CD14-positive monocyte (primary cell): Measurements from ENCODE around the gene UGT1A5. TPM values are rescaled to one million over a fixed set of nuclear protein-coding genes. Genes with fewer than 3 reads are reported as not detected.

Experiments used
- DNase-seq, 3 donors: peaks; one replicate each; pipeline ENCODE4 v3.0.0-alpha.2; 2011 to 2022
- H2AFZ ChIP-seq: 2 replicates; pipeline ENCODE4 v1.6.0; 2012; ENCODE audit warnings: mild to moderate bottlenecking, low read depth, low read length, inconsistent platforms; ENCODE audit not compliant: insufficient read depth, poor library complexity, severe bottlenecking
- H3K27ac ChIP-seq, 2 donors: 1 replicate in 1 of 2; 2 replicates in 1 of 2; pipeline ENCODE4 v1.5.1; 2012 to 2013; ENCODE audit warnings: low read length in 2 of 2, control low read depth in 1 of 2, inconsistent platforms in 1 of 2, low read depth in 1 of 2, mild to moderate bottlenecking in 1 of 2
- H3K27me3 ChIP-seq, 2 donors: one replicate each; pipeline versions ENCODE4 v1.6.0 to v1.6.1; 2011 to 2013; ENCODE audit warnings: low read length in 2 of 2; ENCODE audit not compliant: control insufficient read depth in 2 of 2, insufficient read depth in 2 of 2
- H3K36me3 ChIP-seq, 2 donors: replicated peaks in 1 of 2; 1 replicate in 1 of 2; 2 replicates in 1 of 2; pipeline versions ENCODE4 v1.5.1 to v1.6.1; 2012 to 2013; ENCODE audit warnings: low read length in 2 of 2, control low read depth in 1 of 2, inconsistent platforms in 1 of 2, mild to moderate bottlenecking in 1 of 2; ENCODE audit not compliant: insufficient read depth in 2 of 2, control insufficient read depth in 1 of 2
- H3K4me1 ChIP-seq, 2 donors: 1 replicate in 1 of 2; 2 replicates in 1 of 2; pipeline versions ENCODE4 v1.5.1 to v1.6.1; 2012 to 2013; ENCODE audit warnings: low read length in 2 of 2, control low read depth in 1 of 2, inconsistent platforms in 1 of 2, mild to moderate bottlenecking in 1 of 2, moderate library complexity in 1 of 2; ENCODE audit not compliant: insufficient read depth in 2 of 2, control insufficient read depth in 1 of 2
- H3K4me2 ChIP-seq: replicated peaks from 2 replicates; pipeline ENCODE3; 2012; ENCODE audit warnings: low read length, moderate library complexity, mild to moderate bottlenecking; ENCODE audit not compliant: poor library complexity, severe bottlenecking; ENCODE audit errors: extremely low read depth
- H3K4me3 ChIP-seq, 3 experiments: fragments of 200-600 bp in 1 of 3; sonication (generic) in 1 of 3; replicated peaks in 1 of 3; 1 replicate in 2 of 3; 2 replicates in 1 of 3; pipeline ENCODE4 v1.5.1; 2011 to 2013; ENCODE audit warnings: low read length in 3 of 3, mild to moderate bottlenecking in 3 of 3, control low read depth in 2 of 3, low read depth in 2 of 3, inconsistent platforms in 1 of 3, moderate library complexity in 1 of 3
- H3K79me2 ChIP-seq: 2 replicates; pipeline ENCODE4 v1.6.0; 2012; ENCODE audit warnings: mild to moderate bottlenecking, control low read depth, inconsistent platforms, low read length, moderate library complexity; ENCODE audit not compliant: insufficient read depth
- H3K9ac ChIP-seq: 2 replicates; pipeline ENCODE4 v1.6.0; 2017; ENCODE audit warnings: low read length, mild to moderate bottlenecking; ENCODE audit not compliant: insufficient read depth, poor library complexity, severe bottlenecking
- H3K9me3 ChIP-seq, 2 donors: replicated peaks in 1 of 2; 1 replicate in 1 of 2; 2 replicates in 1 of 2; pipeline versions ENCODE4 v1.5.1 to v1.6.1; 2012 to 2013; ENCODE audit warnings: low read length in 2 of 2, control low read depth in 1 of 2; ENCODE audit not compliant: control insufficient read depth in 1 of 2, insufficient read depth in 1 of 2
- H4K20me1 ChIP-seq: 2 replicates; pipeline ENCODE4 v1.6.0; 2012; ENCODE audit warnings: mild to moderate bottlenecking, low read length, control low read depth, moderate library complexity; ENCODE audit not compliant: insufficient read depth
- H3K27ac Mint-ChIP-seq, 7 donors: one replicate each; pipeline ENCODE4 v1.8.0; 2020; ENCODE audit warnings: mild to moderate bottlenecking in 7 of 7, mixed read lengths in 7 of 7, moderate library complexity in 6 of 7, inconsistent platforms in 2 of 7
- H3K27me3 Mint-ChIP-seq, 3 donors: one replicate each; pipeline ENCODE4 v1.8.0; 2021 to 2022; ENCODE audit warnings: low read depth in 3 of 3, mild to moderate bottlenecking in 3 of 3, mixed read lengths in 3 of 3, moderate library complexity in 3 of 3, inconsistent platforms in 1 of 3
- H3K36me3 Mint-ChIP-seq, 2 donors: one replicate each; pipeline ENCODE4 v1.8.0; 2020; ENCODE audit warnings: mixed read lengths in 2 of 2, inconsistent platforms in 1 of 2, mild to moderate bottlenecking in 1 of 2
- H3K4me1 Mint-ChIP-seq: one replicate; pipeline ENCODE4 v1.8.0; 2020; ENCODE audit warnings: mild to moderate bottlenecking, mixed read lengths
- H3K4me3 Mint-ChIP-seq, 2 donors: one replicate each; pipeline ENCODE4 v1.8.0; 2020; ENCODE audit warnings: mild to moderate bottlenecking in 2 of 2, mixed read lengths in 2 of 2, moderate library complexity in 1 of 2
- H3K9me3 Mint-ChIP-seq, 7 donors: one replicate each; pipeline ENCODE4 v1.8.0; 2020 to 2022; ENCODE audit warnings: mixed read lengths in 7 of 7, mild to moderate bottlenecking in 6 of 7, moderate library complexity in 6 of 7, inconsistent platforms in 2 of 7
- WGBS: methylation state at CpG from one replicate; pipeline ENCODE4 v1.1.5; 2013; ENCODE audit warnings: missing lambda C conversion rate; ENCODE audit not compliant: insufficient coverage; 5-methylcytosine and 5-hydroxymethylcytosine counted together
- intact Hi-C, 2 donors: fragments of 100-400 bp; cut with micrococcal nuclease; formaldehyde crosslinking; loops; one replicate each; pipeline versions ENCODE4 v1.15.0 to v1.15.1; 2023
- polyA plus RNA-seq, 3 donors: library from polyadenylated mRNA; depleted of rRNA in 1 of 3; unstranded in 2 of 3; stranded (reverse) in 1 of 3; fragments of 300-500 nt in 2 of 3; fragments of >200 nt in 1 of 3; fragmentation: Illumina TruSeq in 2 of 3; gene quantifications; 1 replicate in 2 of 3; 2 replicates in 1 of 3; pipeline ENCODE4 v1.2.3, GENCODE V29; 2012 to 2021
- TF ChIP-seq, protein P1 (sequence below): fragments of 200-600 bp; IDR thresholded peaks from one replicate; pipeline ENCODE4 v1.8.0; 2022; ENCODE audit warnings: antibody characterized with exemption, mild to moderate bottlenecking

Gene UGT1A5
- polyA plus RNA-seq, 3 donors = not detected

DNA sequence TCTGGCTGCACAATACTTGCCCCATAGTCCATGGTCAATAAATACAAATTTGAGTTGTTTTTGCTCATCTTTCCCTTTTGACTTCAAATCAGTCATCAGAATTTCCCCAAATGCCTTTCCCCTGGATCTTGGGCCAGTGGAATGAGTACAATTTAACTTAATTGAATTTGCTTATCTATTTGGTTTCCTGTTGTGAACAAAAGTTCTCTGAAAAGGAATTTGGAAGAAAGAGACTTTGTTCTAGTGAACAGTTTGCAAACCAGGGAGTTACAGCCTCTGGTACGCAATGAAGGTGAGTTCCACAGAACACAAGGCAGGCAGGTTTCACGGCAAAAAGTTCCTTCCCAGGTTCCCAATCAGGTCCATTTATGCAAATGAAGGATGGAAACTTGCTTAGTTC lies 46.1 kb downstream of the UGT1A5 start:
- no peak overlapping the region for H3K4me3 Mint-ChIP-seq
- H3K9me3 Mint-ChIP-seq = peaks cover 0 to 11% (median 4%) of the 10 kb centered on the region in 7 donors
- H4K20me1 ChIP-seq = no peaks in the 10 kb centered on the region
- TF ChIP-seq, protein P1, sequence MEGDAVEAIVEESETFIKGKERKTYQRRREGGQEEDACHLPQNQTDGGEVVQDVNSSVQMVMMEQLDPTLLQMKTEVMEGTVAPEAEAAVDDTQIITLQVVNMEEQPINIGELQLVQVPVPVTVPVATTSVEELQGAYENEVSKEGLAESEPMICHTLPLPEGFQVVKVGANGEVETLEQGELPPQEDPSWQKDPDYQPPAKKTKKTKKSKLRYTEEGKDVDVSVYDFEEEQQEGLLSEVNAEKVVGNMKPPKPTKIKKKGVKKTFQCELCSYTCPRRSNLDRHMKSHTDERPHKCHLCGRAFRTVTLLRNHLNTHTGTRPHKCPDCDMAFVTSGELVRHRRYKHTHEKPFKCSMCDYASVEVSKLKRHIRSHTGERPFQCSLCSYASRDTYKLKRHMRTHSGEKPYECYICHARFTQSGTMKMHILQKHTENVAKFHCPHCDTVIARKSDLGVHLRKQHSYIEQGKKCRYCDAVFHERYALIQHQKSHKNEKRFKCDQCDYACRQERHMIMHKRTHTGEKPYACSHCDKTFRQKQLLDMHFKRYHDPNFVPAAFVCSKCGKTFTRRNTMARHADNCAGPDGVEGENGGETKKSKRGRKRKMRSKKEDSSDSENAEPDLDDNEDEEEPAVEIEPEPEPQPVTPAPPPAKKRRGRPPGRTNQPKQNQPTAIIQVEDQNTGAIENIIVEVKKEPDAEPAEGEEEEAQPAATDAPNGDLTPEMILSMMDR = no peak
- H3K36me3 Mint-ChIP-seq = no peaks in the 10 kb centered on the region
- WGBS = 100% methylated on average over 1 of the region's 2 CpGs
- peaks cover 0 to 4% of the 10 kb centered on the region in 2 donors for H3K9me3 ChIP-seq
- intact Hi-C loops = no loop called here
- H2AFZ ChIP-seq = no peak overlapping the region
- H3K27me3 Mint-ChIP-seq = peaks cover 0 to 2% (median 0%) of the 10 kb centered on the region in 3 donors
- H3K27ac Mint-ChIP-seq = no peak overlapping the region
- no peak overlapping the region for H3K27ac ChIP-seq
- no peaks in the 10 kb centered on the region for H3K4me1 ChIP-seq
- no peaks in the 10 kb centered on the region for H3K79me2 ChIP-seq
- no peak overlapping the region for H3K4me2 ChIP-seq
- DNase-seq = no peak
- H3K36me3 ChIP-seq = no peaks in the 10 kb centered on the region
- no peak overlapping the region for H3K4me3 ChIP-seq
- H3K27me3 ChIP-seq = no peaks in the 10 kb centered on the region
- no peaks in the 10 kb centered on the region for H3K4me1 Mint-ChIP-seq
- H3K9ac ChIP-seq = no peak overlapping the region

DNA sequence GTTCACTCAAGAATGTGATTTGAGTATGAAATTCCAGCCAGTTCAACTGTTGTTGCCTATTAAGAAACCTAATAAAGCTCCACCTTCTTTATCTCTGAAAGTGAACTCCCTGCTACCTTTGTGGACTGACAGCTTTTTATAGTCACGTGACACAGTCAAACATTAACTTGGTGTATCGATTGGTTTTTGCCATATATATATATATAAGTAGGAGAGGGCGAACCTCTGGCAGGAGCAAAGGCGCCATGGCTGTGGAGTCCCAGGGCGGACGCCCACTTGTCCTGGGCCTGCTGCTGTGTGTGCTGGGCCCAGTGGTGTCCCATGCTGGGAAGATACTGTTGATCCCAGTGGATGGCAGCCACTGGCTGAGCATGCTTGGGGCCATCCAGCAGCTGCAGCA lies 47.3 kb downstream of the UGT1A5 start, which contains the start of gene UGT1A1:
UGT1A1 (plus strand) TSS at position 228 of the 400 bp plus-strand sequence; CDS start at position 246, 18 bp downstream.
- TF ChIP-seq, protein P1 = no peak
- Histone ChIP-seq H2AFZ (no peak within 1 kb of the TSS), H3K36me3 (no peaks in the 10 kb centered on the region), H3K79me2 (no peaks in the 10 kb centered on the region), H3K27me3 (no peaks in the 10 kb centered on the region), H3K4me3 (no peak within 1 kb of the TSS), H3K9ac (no peak within 1 kb of the TSS), H4K20me1 (no peaks in the 10 kb centered on the region), H3K9me3 (peaks cover 0 to 2% of the 10 kb centered on the region in 2 donors), H3K4me2 (no peak within 1 kb of the TSS), H3K27ac (no peak within 1 kb of the TSS), H3K4me1 (no peaks in the 10 kb centered on the region)
- Mint-ChIP-seq H3K27ac (no peak within 1 kb of the TSS), H3K4me3 (no peak within 1 kb of the TSS), H3K4me1 (no peaks in the 10 kb centered on the region), H3K27me3 (peaks cover 0 to 2% (median 2%) of the 10 kb centered on the region in 3 donors), H3K9me3 (peaks cover 0 to 7% (median 1%) of the 10 kb centered on the region in 7 donors), H3K36me3 (no peaks in the 10 kb centered on the region)
- WGBS = 83% methylated on average over 3 of the region's 6 CpGs
- DNase-seq = no peak
- intact Hi-C loops = no loop called here
